ENCODE results near the gene CBARP. TPM values are rescaled to one million over a fixed set of nuclear protein-coding genes. Genes with fewer than 3 reads are reported as not detected.

The CBARP gene
- total RNA-seq, 1 experiment from 2014 or later = 23.4 TPM

- CTCF ChIA-PET = interaction anchor here (2.3 to 9.7 kb wide), 2 partner anchors 23 to 126 kb away, joined by 10 to 648 read pairs; partner anchors contain the start of gene CIRBP
Observed at GRCh38 chr19:1239420-1239795, 1.6 kb upstream of the CBARP start.

More at GRCh38 chr19:1239420-1239795, 1.6 kb upstream of the CBARP start:
- TF ChIP-seq ZNF121 (CRISPR knock-in tag; IDR thresholded peaks at IDR 0.05) (no peak), ZBTB43 (CRISPR knock-in tag; IDR thresholded peaks at IDR 0.05) (no peak), ZNF263 (CRISPR knock-in tag; IDR thresholded peaks at IDR 0.05; ENCODE audit: low read depth) (no peak), PREB (CRISPR knock-in tag; IDR thresholded peaks at IDR 0.05; ENCODE audit: borderline replicate concordance) (no peak), RELA (CRISPR knock-in tag; IDR thresholded peaks at IDR 0.05; ENCODE audit: borderline replicate concordance) (no peak), STAT6 (CRISPR knock-in tag; conservative IDR thresholded peaks at IDR 0.05; ENCODE audit: low read depth) (no peak), ZNF138 (CRISPR knock-in tag; conservative IDR thresholded peaks at IDR 0.05) (no peak), HMGA2 (CRISPR knock-in tag; IDR thresholded peaks at IDR 0.05) (no peak), ZSCAN18 (CRISPR knock-in tag; IDR thresholded peaks at IDR 0.05) (no peak), MAX (CRISPR knock-in tag; IDR thresholded peaks at IDR 0.05) (no peak), ARID4B (CRISPR knock-in tag; IDR thresholded peaks at IDR 0.05; ENCODE audit: borderline replicate concordance) (no peak), TCF7 (CRISPR knock-in tag; IDR thresholded peaks at IDR 0.05; ENCODE audit: low read depth) (no peak), FOXJ3 (CRISPR knock-in tag; IDR thresholded peaks at IDR 0.05; ENCODE audit: borderline replicate concordance) (no peak), NR1H2 (CRISPR knock-in tag; IDR thresholded peaks at IDR 0.05) (no peak), ETV6 (CRISPR knock-in tag; IDR thresholded peaks at IDR 0.05) (no peak), ATF3 (CRISPR knock-in tag; conservative IDR thresholded peaks at IDR 0.05) (no peak), E2F5 (CRISPR knock-in tag; IDR thresholded peaks at IDR 0.05) (no peak), ATF2 (CRISPR knock-in tag; IDR thresholded peaks at IDR 0.05; ENCODE audit: borderline replicate concordance, low read depth) (no peak), HMGXB4 (CRISPR knock-in tag; IDR thresholded peaks at IDR 0.05) (no peak)
- no peaks in the 10 kb centered on the region for H3K9me3 Mint-ChIP-seq
- H3K4me3 Mint-ChIP-seq = peak overlapping the region; percentile 76
- POLR2A ChIA-PET = interaction anchor here (0.6 to 1.7 kb wide), 2 partner anchors 27 to 30 kb away, joined by 3 to 6 read pairs; partner anchors contain the start of gene CIRBP
- H3K36me3 Mint-ChIP-seq = no peaks in the 10 kb centered on the region
- no peak for ATAC-seq
- peak overlapping the region; percentile 84; the same call in 1 of the 2 replicates for H3K27ac Mint-ChIP-seq
- peaks cover 4% of the 10 kb centered on the region; the same call in 1 of the 2 replicates for H3K27me3 Mint-ChIP-seq (ENCODE audit: low read depth)
- peaks cover 17% of the 10 kb centered on the region for H3K4me1 Mint-ChIP-seq
- no peak for DNase-seq (ENCODE audit: low spot score)
